Stimulated activated CD8-positive, alpha-beta memory T cell treated with anti-CD3 and anti-CD28 coated beads, Interleukin-7, amount 100 ng/mL, for 4 hours (primary cell): ENCODE results near the gene EDIL3.

ENCODE experiments used
- DNase-seq, 2 donors: peaks; one replicate each; pipeline ENCODE4 v3.0.0-alpha.2; 2020; ENCODE audit warnings: low read depth in 2 of 2

The EDIL3 gene

GRCh38 chr5:84260140-84260539 is 124.5 kb downstream of the EDIL3 start:
- no peak for DNase-seq

GRCh38 chr5:84259283-84260045 is 125.2 kb downstream of the EDIL3 start:
- no peak for DNase-seq

GRCh38 chr5:84257061-84257460 is 127.6 kb downstream of the EDIL3 start:
- DNase-seq = no peak

- no peak for DNase-seq
Measured at GRCh38 chr5:84255315-84255714, 129.4 kb downstream of the EDIL3 start.

- DNase-seq = no peak
Measured at GRCh38 chr5:84253946-84254345, 130.7 kb downstream of the EDIL3 start.

- no peak for DNase-seq
Measured at GRCh38 chr5:84251503-84251902, 133.2 kb downstream of the EDIL3 start.

- DNase-seq = no peak
Measured at GRCh38 chr5:84249918-84250630, 134.6 kb downstream of the EDIL3 start.

- no peak for DNase-seq
Measured at GRCh38 chr5:84248013-84248412, 136.7 kb downstream of the EDIL3 start.

GRCh38 chr5:84242286-84242685 is 142.4 kb downstream of the EDIL3 start:
- DNase-seq = no peak

- no peak for DNase-seq
Measured at GRCh38 chr5:84239494-84239893, 145.2 kb downstream of the EDIL3 start.

GRCh38 chr5:84237126-84237525 is 147.6 kb downstream of the EDIL3 start:
- no peak for DNase-seq

GRCh38 chr5:84231433-84231832 is 153.2 kb downstream of the EDIL3 start:
- no peak for DNase-seq

- no peak for DNase-seq
Measured at GRCh38 chr5:84229045-84229444, 155.6 kb downstream of the EDIL3 start.

GRCh38 chr5:84228266-84228665 is 156.4 kb downstream of the EDIL3 start:
- DNase-seq = no peak

- no peak for DNase-seq
Measured at GRCh38 chr5:84227236-84227635, 157.4 kb downstream of the EDIL3 start.

- DNase-seq = no peak
Measured at GRCh38 chr5:84218546-84218945, 166.1 kb downstream of the EDIL3 start.

- DNase-seq = no peak
Measured at GRCh38 chr5:84215521-84215920, 169.2 kb downstream of the EDIL3 start.

GRCh38 chr5:84213861-84214260 is 170.8 kb downstream of the EDIL3 start:
- DNase-seq = no peak

GRCh38 chr5:84213212-84213611 is 171.5 kb downstream of the EDIL3 start:
- no peak for DNase-seq

GRCh38 chr5:84204772-84205171 is 179.9 kb downstream of the EDIL3 start:
- no peak for DNase-seq

GRCh38 chr5:84202136-84202535 is 182.5 kb downstream of the EDIL3 start:
- no peak for DNase-seq

- DNase-seq = no peak
Measured at GRCh38 chr5:84197538-84197937, 187.1 kb downstream of the EDIL3 start.

- DNase-seq = no peak
Measured at GRCh38 chr5:84191281-84191680, 193.4 kb downstream of the EDIL3 start.
